Smooth muscle cell (in vitro differentiated cells): ENCODE results near the gene COPZ2. TPM values are rescaled to one million over a fixed set of nuclear protein-coding genes. Genes with fewer than 3 reads are reported as not detected.
A peak's percentile ranks its signal among the peaks of the same experiment; 100 is the strongest.

Source experiments
- DNase-seq: peaks from one replicate; lab custom pipeline; 2025; ENCODE audit not compliant: unreplicated experiment; lab: John Stamatoyannopoulos, UW
- H2AFZ ChIP-seq: fragments of 200-600 bp; sonication (generic); 2 replicates; pipeline ENCODE4 v1.6.0; 2016; ENCODE audit warnings: antibody characterized with exemption, low read depth, mild to moderate bottlenecking
- H3F3A ChIP-seq: fragments of 200-600 bp; sonication (generic); 2 replicates; pipeline ENCODE4 v1.6.0; 2017; ENCODE audit warnings: antibody characterized with exemption, low read depth
- H3K27ac ChIP-seq: fragments of 200-600 bp; sonication (generic); 2 replicates; pipeline ENCODE4 v1.5.1; 2016; ENCODE audit warnings: low read depth, mild to moderate bottlenecking
- H3K27me3 ChIP-seq: fragments of 200-600 bp; sonication (generic); 2 replicates; pipeline ENCODE4 v1.6.1; 2016; ENCODE audit warnings: low read depth, mild to moderate bottlenecking
- H3K36me3 ChIP-seq: fragments of 200-600 bp; sonication (generic); 2 replicates; pipeline ENCODE4 v1.5.1; 2016; ENCODE audit warnings: low read depth
- H3K4me1 ChIP-seq: fragments of 200-600 bp; sonication (generic); 2 replicates; pipeline ENCODE4 v1.5.1; 2016; ENCODE audit warnings: low read depth
- H3K4me2 ChIP-seq: fragments of 200-600 bp; sonication (generic); 2 replicates; pipeline ENCODE4 v1.6.0; 2016; ENCODE audit warnings: mild to moderate bottlenecking
- H3K4me3 ChIP-seq: fragments of 200-600 bp; sonication (generic); 2 replicates; pipeline ENCODE4 v1.5.1; 2016; ENCODE audit warnings: mild to moderate bottlenecking
- H3K79me2 ChIP-seq: fragments of 200-600 bp; sonication (generic); 2 replicates; pipeline ENCODE4 v1.6.0; 2016; ENCODE audit warnings: low read depth, mild to moderate bottlenecking
- H3K9ac ChIP-seq: fragments of 200-600 bp; sonication (generic); 2 replicates; pipeline ENCODE4 v1.6.0; 2016; ENCODE audit warnings: low read depth
- H3K9me3 ChIP-seq: fragments of 200-600 bp; sonication (generic); replicated peaks from 2 replicates; pipeline ENCODE4 v1.5.1; 2016; ENCODE audit warnings: low read depth
- H4K20me1 ChIP-seq: fragments of 200-600 bp; sonication (generic); 2 replicates; pipeline ENCODE4 v1.6.0; 2016; ENCODE audit warnings: low read depth
- WGBS: methylation state at CpG from one replicate; pipeline ENCODE4 v1.1.7; 2016; ENCODE audit warnings: low lambda C conversion rate; 5-methylcytosine and 5-hydroxymethylcytosine counted together
- polyA plus RNA-seq: library from polyadenylated mRNA; unstranded; fragments of >200 nt; fragmentation: Nextera tagmentation; extraction: Ambion mirVana; gene quantifications from 2 replicates; pipeline ENCODE4 v1.2.1, GENCODE V29; 2016
- total RNA-seq: library from RNA; depleted of rRNA; stranded (reverse); fragments of >200 nt; gene quantifications from 2 replicates; pipeline ENCODE4 v1.2.3, GENCODE V29; 2014
- TF ChIP-seq, protein P1 (sequence below): fragments of 200-600 bp; sonication (generic); IDR thresholded peaks from 2 replicates; pipeline ENCODE4 v1.5.1; 2017; ENCODE audit warnings: borderline replicate concordance, mild to moderate bottlenecking, antibody characterized with exemption; ENCODE audit not compliant: insufficient read depth, poor library complexity, severe bottlenecking

COPZ2 gene
- total and polyA plus RNA-seq, 2 experiments from 2014 or later, result 70.6 to 257 TPM

- H3K4me3 ChIP-seq, result peak overlapping the region; percentile 54
- 8% methylated on average over 23 of the region's 23 CpGs for WGBS
- TF ChIP-seq, protein P1, sequence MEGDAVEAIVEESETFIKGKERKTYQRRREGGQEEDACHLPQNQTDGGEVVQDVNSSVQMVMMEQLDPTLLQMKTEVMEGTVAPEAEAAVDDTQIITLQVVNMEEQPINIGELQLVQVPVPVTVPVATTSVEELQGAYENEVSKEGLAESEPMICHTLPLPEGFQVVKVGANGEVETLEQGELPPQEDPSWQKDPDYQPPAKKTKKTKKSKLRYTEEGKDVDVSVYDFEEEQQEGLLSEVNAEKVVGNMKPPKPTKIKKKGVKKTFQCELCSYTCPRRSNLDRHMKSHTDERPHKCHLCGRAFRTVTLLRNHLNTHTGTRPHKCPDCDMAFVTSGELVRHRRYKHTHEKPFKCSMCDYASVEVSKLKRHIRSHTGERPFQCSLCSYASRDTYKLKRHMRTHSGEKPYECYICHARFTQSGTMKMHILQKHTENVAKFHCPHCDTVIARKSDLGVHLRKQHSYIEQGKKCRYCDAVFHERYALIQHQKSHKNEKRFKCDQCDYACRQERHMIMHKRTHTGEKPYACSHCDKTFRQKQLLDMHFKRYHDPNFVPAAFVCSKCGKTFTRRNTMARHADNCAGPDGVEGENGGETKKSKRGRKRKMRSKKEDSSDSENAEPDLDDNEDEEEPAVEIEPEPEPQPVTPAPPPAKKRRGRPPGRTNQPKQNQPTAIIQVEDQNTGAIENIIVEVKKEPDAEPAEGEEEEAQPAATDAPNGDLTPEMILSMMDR, result peak; percentile 26
- H3K9ac ChIP-seq, result peak overlapping the region; percentile 47
- H3F3A ChIP-seq, result peaks cover 18% of the 10 kb centered on the region
- H3K79me2 ChIP-seq, result no peaks in the 10 kb centered on the region
- peak overlapping the region; percentile 36 for H3K27ac ChIP-seq
- H3K36me3 ChIP-seq, result no peaks in the 10 kb centered on the region
- H3K27me3 ChIP-seq, result no peaks in the 10 kb centered on the region
- peaks cover 53% of the 10 kb centered on the region for H3K4me1 ChIP-seq
- H4K20me1 ChIP-seq, result no peaks in the 10 kb centered on the region
- DNase-seq, result no peak
- peak overlapping the region; percentile 82 for H2AFZ ChIP-seq
- H3K4me2 ChIP-seq, result peak overlapping the region; percentile 96
- no peaks in the 10 kb centered on the region for H3K9me3 ChIP-seq
These were observed 26.0 kb downstream of the COPZ2 start for GRCh38 chr17:48011405-48012150.

GRCh38 chr17:48010193-48010592 is 27.4 kb downstream of the COPZ2 start:
- Histone ChIP-seq H3K36me3 (no peaks in the 10 kb centered on the region), H3K4me1 (peaks cover 54% of the 10 kb centered on the region), H2AFZ (no peak overlapping the region), H3K27ac (no peak overlapping the region), H3F3A (peaks cover 20% of the 10 kb centered on the region), H3K4me2 (no peak overlapping the region), H3K79me2 (no peaks in the 10 kb centered on the region), H3K9ac (no peak overlapping the region), H3K9me3 (no peaks in the 10 kb centered on the region), H4K20me1 (no peaks in the 10 kb centered on the region), H3K4me3 (no peak overlapping the region), H3K27me3 (no peaks in the 10 kb centered on the region)
- 99% methylated on average over 3 of the region's 3 CpGs for WGBS
- TF ChIP-seq, protein P1, result no peak
- no peak for DNase-seq

DNA sequence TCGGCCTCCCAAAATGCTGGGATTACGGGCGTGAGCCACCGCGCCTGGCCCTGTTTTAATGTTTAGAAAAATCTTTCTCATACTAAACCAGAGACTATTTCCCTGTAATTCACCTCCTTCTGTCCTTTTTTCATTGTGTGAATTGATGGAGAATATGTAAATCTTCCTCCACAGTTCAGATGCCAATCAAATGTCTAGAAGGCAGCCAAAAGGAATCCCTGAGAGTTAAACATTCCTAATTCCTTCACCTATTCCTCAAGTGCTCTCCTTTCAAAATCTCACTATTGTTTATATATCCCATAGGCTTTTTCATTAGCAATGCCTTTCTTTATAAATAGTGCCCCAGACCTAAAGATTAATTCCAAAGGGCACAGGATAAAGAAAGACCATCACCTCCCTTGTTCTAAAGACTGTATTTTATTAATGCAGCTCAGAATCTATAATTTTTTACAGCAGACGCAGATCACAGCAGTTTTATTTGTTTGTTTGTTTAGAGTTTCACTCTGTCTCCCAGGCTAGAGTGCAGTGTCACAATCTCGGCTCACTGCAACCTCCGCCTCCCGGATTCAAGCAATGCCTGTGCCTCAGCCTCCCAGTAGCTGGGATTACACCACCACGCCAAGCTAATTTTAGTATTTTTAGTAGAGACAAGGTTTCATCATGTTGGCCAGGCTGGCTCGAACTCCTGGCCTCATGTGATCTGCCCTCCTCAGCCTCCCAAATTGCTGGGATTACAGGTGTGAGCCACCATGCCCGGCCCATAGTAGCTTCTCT is 30.5 kb downstream of the COPZ2 start:
- TF ChIP-seq, protein P1, result no peak
- H3F3A ChIP-seq, result peaks cover 47% of the 10 kb centered on the region
- H3K27ac ChIP-seq, result peak overlapping the region; percentile 98
- H3K79me2 ChIP-seq, result no peaks in the 10 kb centered on the region
- WGBS, result 58% methylated on average over 12 of the region's 12 CpGs
- no peaks in the 10 kb centered on the region for H3K36me3 ChIP-seq
- H4K20me1 ChIP-seq, result no peaks in the 10 kb centered on the region
- no peak for DNase-seq
- no peak overlapping the region for H3K4me2 ChIP-seq
- no peak overlapping the region for H2AFZ ChIP-seq
- H3K4me1 ChIP-seq, result peaks cover 59% of the 10 kb centered on the region
- H3K27me3 ChIP-seq, result no peaks in the 10 kb centered on the region
- H3K9me3 ChIP-seq, result no peaks in the 10 kb centered on the region
- no peak overlapping the region for H3K9ac ChIP-seq
- no peak overlapping the region for H3K4me3 ChIP-seq
